Measurements from ENCODE around the gene CRIP2. TPM values are rescaled to one million over a fixed set of nuclear protein-coding genes. Genes with fewer than 3 reads are reported as not detected.

Gene CRIP2
- total RNA-seq, 1 donor from 2014 or later = 19.2 TPM

- no peak for DNase-seq (ENCODE audit: low spot score in 2 of 2, unreplicated experiment in 2 of 2)
- Mint-ChIP-seq H3K36me3 (peaks cover 12% of the 10 kb centered on the region), H3K4me1 (no peaks in the 10 kb centered on the region), H3K9me3 (no peaks in the 10 kb centered on the region), H3K4me3 (no peak overlapping the region), H3K27me3 (ENCODE audit: low read depth) (no peaks in the 10 kb centered on the region), H3K27ac (no peak overlapping the region)
- TF ChIP-seq CTCF (IDR thresholded peaks at IDR 0.05; ENCODE audit: unreplicated experiment) = no peak
Measured at GRCh38 chr14:105460116-105460515, 14.5 kb upstream of the CRIP2 start.

- no peaks in the 10 kb centered on the region for H3K9me3 Mint-ChIP-seq
- TF ChIP-seq CTCF (IDR thresholded peaks at IDR 0.05; ENCODE audit: unreplicated experiment) = no peak
- no peak for DNase-seq (ENCODE audit: low spot score in 2 of 2, unreplicated experiment in 2 of 2)
- H3K4me1 Mint-ChIP-seq = no peaks in the 10 kb centered on the region
- H3K36me3 Mint-ChIP-seq = peaks cover 10% of the 10 kb centered on the region
- no peak overlapping the region for H3K27ac Mint-ChIP-seq
- H3K27me3 Mint-ChIP-seq (ENCODE audit: low read depth) = no peaks in the 10 kb centered on the region
- H3K4me3 Mint-ChIP-seq = no peak overlapping the region
Measured at GRCh38 chr14:105460616-105461015, 14.0 kb upstream of the CRIP2 start.

GRCh38 chr14:105461903-105462302, 12.7 kb upstream of the CRIP2 start:
- no peaks in the 10 kb centered on the region for H3K4me1 Mint-ChIP-seq
- H3K9me3 Mint-ChIP-seq = no peaks in the 10 kb centered on the region
- peaks cover 9% of the 10 kb centered on the region for H3K36me3 Mint-ChIP-seq
- no peak for TF ChIP-seq CTCF (IDR thresholded peaks at IDR 0.05; ENCODE audit: unreplicated experiment)
- no peaks in the 10 kb centered on the region for H3K27me3 Mint-ChIP-seq (ENCODE audit: low read depth)
- DNase-seq (ENCODE audit: low spot score in 2 of 2, unreplicated experiment in 2 of 2) = no peak
- no peak overlapping the region for H3K27ac Mint-ChIP-seq
- H3K4me3 Mint-ChIP-seq = no peak overlapping the region

- H3K36me3 Mint-ChIP-seq = peaks cover 9% of the 10 kb centered on the region
- no peak overlapping the region for H3K27ac Mint-ChIP-seq
- H3K4me1 Mint-ChIP-seq = no peaks in the 10 kb centered on the region
- H3K4me3 Mint-ChIP-seq = no peak overlapping the region
- DNase-seq (ENCODE audit: low spot score in 2 of 2, unreplicated experiment in 2 of 2) = no peak
- H3K27me3 Mint-ChIP-seq (ENCODE audit: low read depth) = no peaks in the 10 kb centered on the region
- H3K9me3 Mint-ChIP-seq = no peaks in the 10 kb centered on the region
- no peak for TF ChIP-seq CTCF (IDR thresholded peaks at IDR 0.05; ENCODE audit: unreplicated experiment)
Measured at GRCh38 chr14:105464501-105464900, 10.1 kb upstream of the CRIP2 start.

GRCh38 chr14:105465209-105466031, 9.2 kb upstream of the CRIP2 start:
- Mint-ChIP-seq H3K36me3 (peaks cover 9% of the 10 kb centered on the region), H3K27me3 (ENCODE audit: low read depth) (no peaks in the 10 kb centered on the region), H3K4me3 (no peak overlapping the region), H3K27ac (no peak overlapping the region), H3K9me3 (no peaks in the 10 kb centered on the region), H3K4me1 (no peaks in the 10 kb centered on the region)
- no peak for TF ChIP-seq CTCF (IDR thresholded peaks at IDR 0.05; ENCODE audit: unreplicated experiment)
- DNase-seq (ENCODE audit: low spot score in 2 of 2, unreplicated experiment in 2 of 2) = no peak

Data from mesothelial cell of epicardium (in vitro differentiated cells).